Keratinocyte (primary cell): Measurements from ENCODE around the gene TOPORS. TPM values are rescaled to one million over a fixed set of nuclear protein-coding genes. Genes with fewer than 3 reads are reported as not detected.
"Not testable (repeated sequence)": the region's sequence is repeated elsewhere in the genome, so short reads cannot be mapped to it uniquely, and the experiment has no call there.

Experiments used
- DNase-seq: peaks from one replicate; pipeline ENCODE4 v3.0.0-alpha.2; 2011; ENCODE audit warnings: low read depth, missing footprints, low spot score
- FAIRE-seq: peaks from 2 replicates; lab custom pipeline; 2011; peaks lifted over from hg19 to GRCh38; lab: Jason Lieb, UNC
- H2AFZ ChIP-seq: 2 replicates; pipeline ENCODE4 v1.6.0; 2012; ENCODE audit warnings: low read length, control low read depth, inconsistent platforms; ENCODE audit not compliant: control insufficient read depth
- H3K27ac ChIP-seq: 2 replicates; pipeline ENCODE4 v1.5.1; 2011; ENCODE audit warnings: low read length; ENCODE audit not compliant: control insufficient read depth, insufficient read depth
- H3K27me3 ChIP-seq: 3 replicates; pipeline ENCODE4 v1.6.0; 2011; ENCODE audit warnings: low read length; ENCODE audit not compliant: control insufficient read depth, insufficient read depth; ENCODE audit errors: extremely low read depth
- H3K36me3 ChIP-seq, 2 experiments: 2 replicates in 1 of 2; 3 replicates in 1 of 2; pipeline ENCODE4 v1.5.1; 2011; ENCODE audit warnings: low read length in 2 of 2, mild to moderate bottlenecking in 1 of 2; ENCODE audit not compliant: control insufficient read depth in 2 of 2, insufficient read depth in 2 of 2; ENCODE audit errors: extremely low read depth in 1 of 2
- H3K4me1 ChIP-seq: 3 replicates; pipeline ENCODE4 v1.5.1; 2011; ENCODE audit warnings: low read length; ENCODE audit not compliant: control insufficient read depth, insufficient read depth; ENCODE audit errors: extremely low read depth
- H3K4me2 ChIP-seq: 3 replicates; pipeline ENCODE4 v1.6.0; 2011; ENCODE audit warnings: low read depth, low read length; ENCODE audit not compliant: control insufficient read depth, insufficient read depth; ENCODE audit errors: extremely low read depth
- H3K4me3 ChIP-seq, 3 experiments: fragments of 200-600 bp in 1 of 3; sonication (generic) in 1 of 3; 2 replicates in 2 of 3; 3 replicates in 1 of 3; pipeline ENCODE4 v1.5.1; 2011 to 2016; ENCODE audit warnings: low read length in 3 of 3, mild to moderate bottlenecking in 3 of 3, control low read depth in 2 of 3, inconsistent platforms in 1 of 3, low read depth in 1 of 3, mixed read lengths in 1 of 3, mixed run types in 1 of 3, moderate library complexity in 1 of 3; ENCODE audit not compliant: control insufficient read depth in 2 of 3, insufficient read depth in 2 of 3; ENCODE audit errors: extremely low read depth in 1 of 3
- H3K79me2 ChIP-seq: 2 replicates; pipeline ENCODE4 v1.6.0; 2012; ENCODE audit warnings: low read length; ENCODE audit not compliant: control insufficient read depth, insufficient read depth
- H3K9ac ChIP-seq: 3 replicates; pipeline ENCODE4 v1.6.0; 2011; ENCODE audit warnings: low read length; ENCODE audit not compliant: control insufficient read depth, insufficient read depth; ENCODE audit errors: extremely low read depth
- H3K9me1 ChIP-seq: 3 replicates; pipeline ENCODE4 v1.6.0; 2011; ENCODE audit warnings: low read length; ENCODE audit not compliant: control insufficient read depth, insufficient read depth; ENCODE audit errors: extremely low read depth
- H3K9me3 ChIP-seq: 2 replicates; pipeline ENCODE4 v1.5.1; 2012; ENCODE audit warnings: low read depth, low read length; ENCODE audit not compliant: control insufficient read depth
- H4K20me1 ChIP-seq: 3 replicates; pipeline ENCODE4 v1.6.0; 2011; ENCODE audit warnings: low read length; ENCODE audit not compliant: control insufficient read depth, insufficient read depth; ENCODE audit errors: extremely low read depth
- EZH2 ChIP-seq: IDR thresholded peaks from one replicate; pipeline ENCODE4 v1.6.1; 2012; ENCODE audit warnings: inconsistent platforms, mild to moderate bottlenecking, low read length, moderate library complexity
- dilution Hi-C: fragments of 300-500 bp; cut with MboI; formaldehyde crosslinking; loops from one replicate; pipeline ENCODE4 v1.7.0; 2020; ENCODE audit warnings: low sequenced_read_pairs; ENCODE audit not compliant: extremely low pct_ligation_motif_present
- polyA minus RNA-seq, 3 experiments: library from RNA; depleted of rRNA, polyadenylated mRNA; stranded (reverse); fragments of >200 nt; gene quantifications; 1 replicate in 1 of 3; 2 replicates in 1 of 3; 3 replicates in 1 of 3; pipeline ENCODE4 v1.2.3, GENCODE V29; 2011
- polyA plus RNA-seq, 5 experiments: library from polyadenylated mRNA; depleted of rRNA in 3 of 5; stranded (reverse) in 3 of 5; stranded (forward) in 1 of 5; unstranded in 1 of 5; fragments of >200 nt; gene quantifications; 1 replicate in 1 of 5; 2 replicates in 3 of 5; 3 replicates in 1 of 5; pipeline versions ENCODE4 v1.2.1 to v1.2.3, GENCODE V29; 2011 to 2012; ENCODE audit warnings: missing spikeins in 2 of 5, low read depth in 1 of 5, low replicate concordance in 1 of 5
- TF ChIP-seq, protein P1 (sequence below), 3 experiments: IDR thresholded peaks in 1 of 3; conservative IDR thresholded peaks in 1 of 3; optimal IDR thresholded peaks in 1 of 3; 2 replicates in 2 of 3; 3 replicates in 1 of 3; pipeline versions ENCODE3 to v1.5.1; 2011; ENCODE audit warnings: low read length in 3 of 3, mild to moderate bottlenecking in 3 of 3, moderate library complexity in 2 of 3, control low read depth in 1 of 3, inconsistent platforms in 1 of 3; ENCODE audit not compliant: insufficient read depth in 2 of 3; ENCODE audit errors: extremely low read depth in 1 of 3

The TOPORS gene
- polyA plus RNA-seq, result 12.8 to 17.1 TPM (median 13.5 TPM) in 3 replicates
- polyA plus RNA-seq (2011; ENCODE audit: low read depth), result 37.3 TPM
- 6.9 and 14.0 TPM in 2 replicates for polyA plus RNA-seq (2011; cell fraction: cytosol; rRNA removed)
- 17.1 and 24.5 TPM in 2 replicates for polyA plus RNA-seq (2011; cell fraction: nucleus; rRNA removed)
- 13.5 and 17.0 TPM in 2 replicates for polyA plus RNA-seq (2012; ENCODE audit: low replicate concordance)
- 8.2 to 27.8 TPM (median 19.3 TPM) in 3 replicates for polyA minus RNA-seq
- polyA minus RNA-seq (2011; cell fraction: cytosol; rRNA and poly(A)+ RNA removed), result 9.2 TPM
- polyA minus RNA-seq (2011; cell fraction: nucleus; rRNA and poly(A)+ RNA removed), result 18.5 and 36.0 TPM in 2 replicates

DNA sequence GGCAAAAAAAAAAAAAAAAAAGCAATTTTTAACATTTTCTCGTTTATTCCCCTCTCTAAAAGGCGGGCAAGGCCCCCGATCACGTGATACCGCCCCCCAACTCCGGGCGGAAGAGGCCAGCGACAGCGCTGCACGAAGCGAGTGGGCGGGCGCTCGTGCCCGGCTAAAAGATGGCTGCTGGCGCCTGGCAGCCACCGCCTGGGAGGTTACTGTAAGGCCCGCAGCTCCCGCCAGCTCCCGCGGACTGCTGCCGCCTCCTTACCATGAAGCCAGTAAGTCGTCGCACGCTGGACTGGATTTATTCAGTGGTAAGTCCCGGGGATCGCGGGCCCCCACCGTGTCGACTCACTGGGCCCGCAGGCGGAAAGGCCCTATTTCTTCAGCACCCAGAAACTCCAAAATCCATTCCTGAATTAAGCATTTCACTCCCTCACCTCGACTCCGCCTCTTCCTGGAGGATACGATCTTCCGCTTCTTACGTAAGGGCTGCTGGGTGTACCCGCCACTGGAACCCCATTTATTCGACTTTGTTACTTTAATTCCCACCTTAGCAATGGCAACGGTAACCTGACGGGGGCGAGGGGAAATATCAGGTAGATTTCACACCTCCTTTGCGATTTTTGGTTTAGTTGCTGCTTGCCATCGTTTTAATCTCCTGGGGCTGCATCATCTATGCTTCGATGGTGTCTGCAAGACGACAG, at the start of gene TOPORS, which contains the start of gene SMIM27:
TSS of gene TOPORS (minus strand) at position 415 of the 701 bp plus-strand sequence. CDS start at position 265, 150 bp downstream.
TSS of gene SMIM27 (plus strand) at position 156 of the 701 bp plus-strand sequence. CDS start at position 264, 108 bp downstream.
- Histone ChIP-seq H3K9ac (peak within 1 kb of the TSS; percentile 91), H3K79me2 (peaks cover 52% of the 10 kb centered on the region), H3K27ac (peak within 1 kb of the TSS; percentile 91), H3K9me1 (no peaks in the 10 kb centered on the region), H2AFZ (peak within 1 kb of the TSS; percentile 75), H3K36me3 (peaks cover 2 to 3% of the 10 kb centered on the region in 2 experiments), H3K4me2 (peak within 1 kb of the TSS; percentile 94), H3K4me3 (peak within 1 kb of the TSS; percentile 64 to 97 (median 77)), H4K20me1 (peaks cover 3% of the 10 kb centered on the region), H3K27me3 (no peaks in the 10 kb centered on the region), H3K9me3 (no peaks in the 10 kb centered on the region), H3K4me1 (peaks cover 12% of the 10 kb centered on the region)
- dilution Hi-C loops, result loop anchor here (25.0 kb wide), 1 partner anchor 115 kb away; no protein-coding TSS in a partner anchor
- FAIRE-seq, result peak; percentile 60
- peak; percentile 69 for DNase-seq
- TF ChIP-seq, protein P1, sequence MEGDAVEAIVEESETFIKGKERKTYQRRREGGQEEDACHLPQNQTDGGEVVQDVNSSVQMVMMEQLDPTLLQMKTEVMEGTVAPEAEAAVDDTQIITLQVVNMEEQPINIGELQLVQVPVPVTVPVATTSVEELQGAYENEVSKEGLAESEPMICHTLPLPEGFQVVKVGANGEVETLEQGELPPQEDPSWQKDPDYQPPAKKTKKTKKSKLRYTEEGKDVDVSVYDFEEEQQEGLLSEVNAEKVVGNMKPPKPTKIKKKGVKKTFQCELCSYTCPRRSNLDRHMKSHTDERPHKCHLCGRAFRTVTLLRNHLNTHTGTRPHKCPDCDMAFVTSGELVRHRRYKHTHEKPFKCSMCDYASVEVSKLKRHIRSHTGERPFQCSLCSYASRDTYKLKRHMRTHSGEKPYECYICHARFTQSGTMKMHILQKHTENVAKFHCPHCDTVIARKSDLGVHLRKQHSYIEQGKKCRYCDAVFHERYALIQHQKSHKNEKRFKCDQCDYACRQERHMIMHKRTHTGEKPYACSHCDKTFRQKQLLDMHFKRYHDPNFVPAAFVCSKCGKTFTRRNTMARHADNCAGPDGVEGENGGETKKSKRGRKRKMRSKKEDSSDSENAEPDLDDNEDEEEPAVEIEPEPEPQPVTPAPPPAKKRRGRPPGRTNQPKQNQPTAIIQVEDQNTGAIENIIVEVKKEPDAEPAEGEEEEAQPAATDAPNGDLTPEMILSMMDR (optimal IDR thresholded peaks at IDR 0.05 in 1 of 3, IDR thresholded peaks at IDR 0.05 in 1 of 3, conservative IDR thresholded peaks at IDR 0.05 in 1 of 3; ENCODE audit: extremely low read depth in 1 of 3, insufficient read depth in 2 of 3, low read length in 3 of 3), result peak in 1 of 3 experiments; percentile 15
- TF ChIP-seq EZH2, result no peak

GRCh38 chr9:32599021-32599420, 46.6 kb upstream of the TOPORS start:
- H3K4me2 ChIP-seq, H3K27ac ChIP-seq, H3K4me1 ChIP-seq, H3K9ac ChIP-seq, DNase-seq, H3K27me3 ChIP-seq, H3K9me3 ChIP-seq, dilution Hi-C loops, H3K4me3 ChIP-seq, H3K9me1 ChIP-seq, H3K36me3 ChIP-seq, FAIRE-seq, H2AFZ ChIP-seq, H3K79me2 ChIP-seq, H4K20me1 ChIP-seq: not testable (repeated sequence)
